ENCODE measurements around the gene TSSK6. TPM values are rescaled to one million over a fixed set of nuclear protein-coding genes. Genes with fewer than 3 reads are reported as not detected.

Gene TSSK6
- polyA plus RNA-seq, 1 donor (not counting 4 experiments of a cell fraction or from before 2014, with no cell fraction given), result 0.47 TPM

GRCh38 chr19:19485998-19486290, 29.4 kb downstream of the TSSK6 start:
- H3K4me3 ChIP-seq (ENCODE audit: control insufficient read depth in 2 of 3, extremely low read depth in 1 of 3, insufficient read depth in 2 of 3, low read depth in 1 of 3, low read length in 3 of 3), result no peak overlapping the region
- H3K9ac ChIP-seq (ENCODE audit: control insufficient read depth, extremely low read depth, insufficient read depth, low read length), result no peak overlapping the region
- no peaks in the 10 kb centered on the region for H3K9me1 ChIP-seq (ENCODE audit: control insufficient read depth, extremely low read depth, insufficient read depth, low read length)
- no peaks in the 10 kb centered on the region for H3K9me3 ChIP-seq (ENCODE audit: control insufficient read depth, low read depth, low read length)
- H3K4me1 ChIP-seq (ENCODE audit: control insufficient read depth, extremely low read depth, insufficient read depth, low read length), result peaks cover 55% of the 10 kb centered on the region
- dilution Hi-C loops (cut with MboI; ENCODE audit: extremely low pct_ligation_motif_present, low sequenced_read_pairs), result no loop called here
- H2AFZ ChIP-seq (ENCODE audit: control insufficient read depth, low read length), result no peak overlapping the region
- TF ChIP-seq, protein P1, sequence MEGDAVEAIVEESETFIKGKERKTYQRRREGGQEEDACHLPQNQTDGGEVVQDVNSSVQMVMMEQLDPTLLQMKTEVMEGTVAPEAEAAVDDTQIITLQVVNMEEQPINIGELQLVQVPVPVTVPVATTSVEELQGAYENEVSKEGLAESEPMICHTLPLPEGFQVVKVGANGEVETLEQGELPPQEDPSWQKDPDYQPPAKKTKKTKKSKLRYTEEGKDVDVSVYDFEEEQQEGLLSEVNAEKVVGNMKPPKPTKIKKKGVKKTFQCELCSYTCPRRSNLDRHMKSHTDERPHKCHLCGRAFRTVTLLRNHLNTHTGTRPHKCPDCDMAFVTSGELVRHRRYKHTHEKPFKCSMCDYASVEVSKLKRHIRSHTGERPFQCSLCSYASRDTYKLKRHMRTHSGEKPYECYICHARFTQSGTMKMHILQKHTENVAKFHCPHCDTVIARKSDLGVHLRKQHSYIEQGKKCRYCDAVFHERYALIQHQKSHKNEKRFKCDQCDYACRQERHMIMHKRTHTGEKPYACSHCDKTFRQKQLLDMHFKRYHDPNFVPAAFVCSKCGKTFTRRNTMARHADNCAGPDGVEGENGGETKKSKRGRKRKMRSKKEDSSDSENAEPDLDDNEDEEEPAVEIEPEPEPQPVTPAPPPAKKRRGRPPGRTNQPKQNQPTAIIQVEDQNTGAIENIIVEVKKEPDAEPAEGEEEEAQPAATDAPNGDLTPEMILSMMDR (optimal IDR thresholded peaks at IDR 0.05 in 1 of 3, IDR thresholded peaks at IDR 0.05 in 1 of 3, conservative IDR thresholded peaks at IDR 0.05 in 1 of 3; ENCODE audit: extremely low read depth in 1 of 3, insufficient read depth in 2 of 3, low read length in 3 of 3), result no peak
- TF ChIP-seq EZH2 (IDR thresholded peaks at IDR 0.05; ENCODE audit: low read length), result no peak
- H4K20me1 ChIP-seq (ENCODE audit: control insufficient read depth, extremely low read depth, insufficient read depth, low read length), result no peaks in the 10 kb centered on the region
- H3K27me3 ChIP-seq (ENCODE audit: control insufficient read depth, extremely low read depth, insufficient read depth, low read length), result no peaks in the 10 kb centered on the region
- H3K79me2 ChIP-seq (ENCODE audit: control insufficient read depth, insufficient read depth, low read length), result peaks cover 58% of the 10 kb centered on the region
- DNase-seq (ENCODE audit: low read depth, low spot score) (no peak), FAIRE-seq (no peak)
- no peak overlapping the region for H3K4me2 ChIP-seq (ENCODE audit: control insufficient read depth, extremely low read depth, insufficient read depth, low read depth, low read length)
- no peak overlapping the region for H3K27ac ChIP-seq (ENCODE audit: control insufficient read depth, insufficient read depth, low read length)
- H3K36me3 ChIP-seq (ENCODE audit: control insufficient read depth in 2 of 2, extremely low read depth in 1 of 2, insufficient read depth in 2 of 2, low read length in 2 of 2), result peaks cover 11 to 24% of the 10 kb centered on the region in 2 experiments

GRCh38 chr19:19485161-19485997, 30.0 kb downstream of the TSSK6 start:
- peaks cover 61% of the 10 kb centered on the region for H3K79me2 ChIP-seq (ENCODE audit: control insufficient read depth, insufficient read depth, low read length)
- H3K9me3 ChIP-seq (ENCODE audit: control insufficient read depth, low read depth, low read length), result no peaks in the 10 kb centered on the region
- dilution Hi-C loops (cut with MboI; ENCODE audit: extremely low pct_ligation_motif_present, low sequenced_read_pairs), result no loop called here
- H3K9ac ChIP-seq (ENCODE audit: control insufficient read depth, extremely low read depth, insufficient read depth, low read length), result no peak overlapping the region
- FAIRE-seq (no peak), DNase-seq (ENCODE audit: low read depth, low spot score) (no peak)
- H3K27ac ChIP-seq (ENCODE audit: control insufficient read depth, insufficient read depth, low read length), result no peak overlapping the region
- no peaks in the 10 kb centered on the region for H4K20me1 ChIP-seq (ENCODE audit: control insufficient read depth, extremely low read depth, insufficient read depth, low read length)
- peaks cover 55% of the 10 kb centered on the region for H3K4me1 ChIP-seq (ENCODE audit: control insufficient read depth, extremely low read depth, insufficient read depth, low read length)
- TF ChIP-seq EZH2 (IDR thresholded peaks at IDR 0.05; ENCODE audit: low read length), result no peak
- TF ChIP-seq, protein P1 (optimal IDR thresholded peaks at IDR 0.05 in 1 of 3, IDR thresholded peaks at IDR 0.05 in 1 of 3, conservative IDR thresholded peaks at IDR 0.05 in 1 of 3; ENCODE audit: extremely low read depth in 1 of 3, insufficient read depth in 2 of 3, low read length in 3 of 3), result no peak
- H3K27me3 ChIP-seq (ENCODE audit: control insufficient read depth, extremely low read depth, insufficient read depth, low read length), result no peaks in the 10 kb centered on the region
- H3K4me3 ChIP-seq (ENCODE audit: control insufficient read depth in 2 of 3, extremely low read depth in 1 of 3, insufficient read depth in 2 of 3, low read depth in 1 of 3, low read length in 3 of 3), result no peak overlapping the region
- no peak overlapping the region for H3K4me2 ChIP-seq (ENCODE audit: control insufficient read depth, extremely low read depth, insufficient read depth, low read depth, low read length)
- H3K9me1 ChIP-seq (ENCODE audit: control insufficient read depth, extremely low read depth, insufficient read depth, low read length), result no peaks in the 10 kb centered on the region
- H2AFZ ChIP-seq (ENCODE audit: control insufficient read depth, low read length), result no peak overlapping the region
- H3K36me3 ChIP-seq (ENCODE audit: control insufficient read depth in 2 of 2, extremely low read depth in 1 of 2, insufficient read depth in 2 of 2, low read length in 2 of 2), result peaks cover 15 to 28% of the 10 kb centered on the region in 2 experiments
